ENCODE results near the gene SZT2. TPM values are rescaled to one million over a fixed set of nuclear protein-coding genes. Genes with fewer than 3 reads are reported as not detected.
"Not testable (repeated sequence)": the region's sequence is repeated elsewhere in the genome, so short reads cannot be mapped to it uniquely, and the experiment has no call there.

SZT2 gene
- total RNA-seq, 1 donor from 2014 or later, result 33.6 TPM

- Mint-ChIP-seq H3K4me1 (ENCODE audit: low read depth) (no peaks in the 10 kb centered on the region), H3K27me3 (ENCODE audit: low read depth) (no peaks in the 10 kb centered on the region), H3K36me3 (ENCODE audit: low read depth) (peaks cover 29% of the 10 kb centered on the region), H3K27ac (ENCODE audit: unreplicated experiment) (no peak overlapping the region), H3K9me3 (ENCODE audit: low read depth) (no peaks in the 10 kb centered on the region), H3K4me3 (ENCODE audit: unreplicated experiment) (no peak overlapping the region)
- no peak for DNase-seq (ENCODE audit: low spot score)
- TF ChIP-seq CTCF (IDR thresholded peaks at IDR 0.05), result no peak
Measured at GRCh38 chr1:43402089-43402865, 12.6 kb downstream of the SZT2 start.

GRCh38 chr1:43404353-43404752 lies 14.7 kb downstream of the SZT2 start:
- Mint-ChIP-seq H3K27ac (ENCODE audit: unreplicated experiment) (no peak overlapping the region), H3K9me3 (ENCODE audit: low read depth) (peaks cover 5% of the 10 kb centered on the region)

GRCh38 chr1:43405219-43405875 lies 15.6 kb downstream of the SZT2 start:
- Mint-ChIP-seq H3K4me1 (ENCODE audit: low read depth) (peaks cover 2% of the 10 kb centered on the region), H3K27ac (ENCODE audit: unreplicated experiment) (no peak overlapping the region), H3K4me3 (ENCODE audit: unreplicated experiment) (no peak overlapping the region), H3K27me3 (ENCODE audit: low read depth) (no peaks in the 10 kb centered on the region), H3K36me3 (ENCODE audit: low read depth) (peaks cover 43% of the 10 kb centered on the region), H3K9me3 (ENCODE audit: low read depth) (peaks cover 8% of the 10 kb centered on the region)
- no peak for DNase-seq (ENCODE audit: low spot score)
- no peak for TF ChIP-seq CTCF (IDR thresholded peaks at IDR 0.05)

More at GRCh38 chr1:43404353-43404752, 14.7 kb downstream of the SZT2 start:
- H3K4me1 Mint-ChIP-seq (ENCODE audit: low read depth), result peaks cover 2% of the 10 kb centered on the region
- H3K36me3 Mint-ChIP-seq (ENCODE audit: low read depth), result peaks cover 37% of the 10 kb centered on the region
- no peak overlapping the region for H3K4me3 Mint-ChIP-seq (ENCODE audit: unreplicated experiment)
- TF ChIP-seq CTCF (IDR thresholded peaks at IDR 0.05), result no peak
- no peaks in the 10 kb centered on the region for H3K27me3 Mint-ChIP-seq (ENCODE audit: low read depth)
- no peak for DNase-seq (ENCODE audit: low spot score)

DNA sequence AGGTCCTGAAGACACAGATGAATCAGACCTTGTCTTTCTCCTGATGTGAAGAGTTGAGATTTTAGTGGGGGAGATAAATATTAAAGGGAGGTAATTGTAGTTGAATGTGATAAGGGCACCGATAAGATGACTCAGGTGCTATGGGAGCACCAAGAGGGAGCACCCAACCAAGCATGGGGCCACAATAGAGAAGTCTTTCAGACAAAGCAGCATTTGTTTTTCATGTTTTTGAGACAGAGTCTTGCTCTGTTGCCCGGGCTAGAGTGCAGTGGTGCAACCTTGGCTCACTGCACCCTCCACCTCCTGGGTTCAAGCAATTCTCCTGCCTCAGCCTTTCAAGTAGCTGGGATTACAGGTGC lies 16.2 kb downstream of the SZT2 start:
- Mint-ChIP-seq H3K4me1 (ENCODE audit: low read depth) (peaks cover 2% of the 10 kb centered on the region), H3K27ac (ENCODE audit: unreplicated experiment) (no peak overlapping the region), H3K9me3 (ENCODE audit: low read depth) (peaks cover 8% of the 10 kb centered on the region), H3K4me3 (ENCODE audit: unreplicated experiment) (no peak overlapping the region), H3K36me3 (ENCODE audit: low read depth) (peaks cover 45% of the 10 kb centered on the region), H3K27me3 (ENCODE audit: low read depth) (no peaks in the 10 kb centered on the region)
- no peak for DNase-seq (ENCODE audit: low spot score)
- TF ChIP-seq CTCF (IDR thresholded peaks at IDR 0.05), result no peak

GRCh38 chr1:43410571-43410970 lies 20.9 kb downstream of the SZT2 start:
- no peak overlapping the region for H3K4me3 Mint-ChIP-seq (ENCODE audit: unreplicated experiment)

DNA sequence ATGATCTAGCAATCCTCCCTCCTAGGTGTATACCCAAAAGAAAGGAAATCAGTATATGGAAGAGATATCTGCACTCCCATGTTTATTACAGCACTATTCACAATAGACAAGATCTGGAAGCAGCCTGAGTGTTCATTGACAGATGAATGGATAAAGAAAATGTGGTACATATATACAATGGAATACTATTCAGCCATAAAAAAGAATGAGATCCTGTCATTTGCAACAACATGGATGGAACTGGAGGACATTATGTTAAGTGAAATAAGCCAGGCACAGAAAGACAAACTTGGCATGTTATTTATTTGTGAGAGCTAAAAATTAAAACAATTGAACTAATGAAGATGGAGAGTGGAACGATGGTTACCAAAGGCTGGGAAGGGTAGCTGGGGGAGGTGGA lies 23.7 kb downstream of the SZT2 start:
- not testable (repeated sequence) for H3K27ac Mint-ChIP-seq (ENCODE audit: unreplicated experiment); H3K9me3 Mint-ChIP-seq (ENCODE audit: low read depth); H3K4me1 Mint-ChIP-seq (ENCODE audit: low read depth); H3K27me3 Mint-ChIP-seq (ENCODE audit: low read depth); DNase-seq (ENCODE audit: low spot score); H3K4me3 Mint-ChIP-seq (ENCODE audit: unreplicated experiment)
- H3K36me3 Mint-ChIP-seq (ENCODE audit: low read depth), result peaks cover 21% of the 10 kb centered on the region

More at GRCh38 chr1:43410571-43410970, 20.9 kb downstream of the SZT2 start:
- peaks cover 2% of the 10 kb centered on the region for H3K4me1 Mint-ChIP-seq (ENCODE audit: low read depth)
- DNase-seq (ENCODE audit: low spot score), result no peak
- H3K27ac Mint-ChIP-seq (ENCODE audit: unreplicated experiment), result no peak overlapping the region
- no peaks in the 10 kb centered on the region for H3K27me3 Mint-ChIP-seq (ENCODE audit: low read depth)
- peaks cover 8% of the 10 kb centered on the region for H3K9me3 Mint-ChIP-seq (ENCODE audit: low read depth)
- H3K36me3 Mint-ChIP-seq (ENCODE audit: low read depth), result peaks cover 35% of the 10 kb centered on the region
- no peak for TF ChIP-seq CTCF (IDR thresholded peaks at IDR 0.05)

Measured in chondrocyte (in vitro differentiated cells).